A172 (cell line): ENCODE data around the gene SCYGR8. TPM values are rescaled to one million over a fixed set of nuclear protein-coding genes. Genes with fewer than 3 reads are reported as not detected.

Experiments used
- total RNA-seq: library from RNA; depleted of rRNA; stranded (reverse); fragments of >200 nt; shearing (Covaris generic); gene quantifications from 2 replicates; pipeline ENCODE4 v1.2.3, GENCODE V29; 2014; rRNA removed

The SCYGR8 gene
- total RNA-seq, 1 experiment from 2014 or later: not detected

Other genes starting within 250 kb of the SCYGR8 start
- not detected in 2 replicates for gene SCYGR2, start 147.0 kb upstream of the SCYGR8 start, total RNA-seq
- not detected in 2 replicates for gene SCYGR3, start 131.1 kb upstream of the SCYGR8 start, total RNA-seq
- not detected in 2 replicates for gene SCYGR4, start 128.4 kb upstream of the SCYGR8 start, total RNA-seq
- not detected in 2 replicates for gene SCYGR5, start 79.1 kb upstream of the SCYGR8 start, total RNA-seq
- 0.07 and 0.10 TPM in 2 replicates for gene SLC19A3, start 27.9 kb upstream of the SCYGR8 start, total RNA-seq
- not detected in 2 replicates for gene SCYGR6, start 21.1 kb upstream of the SCYGR8 start, total RNA-seq
- gene SCYGR7, start 17.6 kb upstream of the SCYGR8 start, total RNA-seq: not detected in 2 replicates
- not detected in 2 replicates for gene CCL20, start 67.9 kb downstream of the SCYGR8 start, total RNA-seq
- gene DAW1, start 125.7 kb downstream of the SCYGR8 start, total RNA-seq: 1.7 and 2.0 TPM in 2 replicates